HG03354 (cell line): ENCODE results near the gene FBXW2.
"Not testable (repeated sequence)": the region's sequence is repeated elsewhere in the genome, so short reads cannot be mapped to it uniquely, and the experiment has no call there.

Experiments used
- ATAC-seq: cut with Tn5 transposase; IDR thresholded peaks from one replicate; pipeline ENCODE4 v1.9.1; 2021; ENCODE audit warnings: mild to moderate bottlenecking; ENCODE audit not compliant: unreplicated experiment, poor library complexity, severe bottlenecking

Gene FBXW2, protein sequence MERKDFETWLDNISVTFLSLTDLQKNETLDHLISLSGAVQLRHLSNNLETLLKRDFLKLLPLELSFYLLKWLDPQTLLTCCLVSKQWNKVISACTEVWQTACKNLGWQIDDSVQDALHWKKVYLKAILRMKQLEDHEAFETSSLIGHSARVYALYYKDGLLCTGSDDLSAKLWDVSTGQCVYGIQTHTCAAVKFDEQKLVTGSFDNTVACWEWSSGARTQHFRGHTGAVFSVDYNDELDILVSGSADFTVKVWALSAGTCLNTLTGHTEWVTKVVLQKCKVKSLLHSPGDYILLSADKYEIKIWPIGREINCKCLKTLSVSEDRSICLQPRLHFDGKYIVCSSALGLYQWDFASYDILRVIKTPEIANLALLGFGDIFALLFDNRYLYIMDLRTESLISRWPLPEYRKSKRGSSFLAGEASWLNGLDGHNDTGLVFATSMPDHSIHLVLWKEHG

DNA sequence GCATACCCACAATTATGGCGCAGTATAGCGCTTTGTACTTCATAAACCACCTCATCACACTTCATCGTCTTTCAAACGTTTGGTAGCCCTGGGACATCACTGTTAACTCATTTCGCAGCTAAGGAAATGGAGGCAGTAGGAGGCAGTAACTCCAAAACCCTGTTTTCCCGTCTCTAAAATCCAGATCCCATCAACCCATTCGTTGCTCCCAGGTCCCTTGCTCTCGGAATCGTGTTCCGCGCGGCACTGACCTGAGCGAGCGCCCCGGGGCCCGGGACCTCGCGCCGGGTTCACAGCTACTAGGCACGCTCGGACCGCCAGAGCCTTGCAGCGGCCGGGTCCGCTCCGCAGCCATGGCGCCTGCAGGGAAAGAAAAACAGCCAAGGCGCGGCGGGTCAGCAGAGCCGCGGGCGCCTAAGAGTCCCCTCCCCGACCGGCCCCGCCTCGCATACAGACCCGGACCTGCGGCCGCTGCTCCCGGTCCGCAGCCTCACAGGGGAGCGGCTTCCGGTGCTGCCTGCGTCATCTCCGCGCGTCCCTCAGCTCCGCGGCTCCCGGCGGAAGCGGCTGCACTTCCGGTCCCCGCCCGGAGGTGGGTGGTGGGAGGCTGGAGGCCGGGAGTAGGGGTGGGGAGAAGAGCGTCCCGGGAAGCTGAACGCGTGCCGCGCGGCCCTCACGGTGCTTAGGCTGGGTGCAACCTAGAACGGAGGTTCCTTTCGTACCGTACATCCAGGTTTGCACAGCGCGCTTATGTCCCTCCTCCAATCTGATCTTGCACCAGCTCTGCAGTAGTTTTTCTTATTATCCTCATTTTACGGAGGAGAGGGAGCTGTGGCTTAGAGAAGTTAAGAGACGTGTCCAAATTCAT lies at the start of gene FBXW2:
TSS of gene FBXW2 (minus strand) at position 519 of the 868 bp plus-strand sequence. CDS start 5,158 bp downstream, outside the sequence.
- ATAC-seq, result peak; percentile 94

DNA sequence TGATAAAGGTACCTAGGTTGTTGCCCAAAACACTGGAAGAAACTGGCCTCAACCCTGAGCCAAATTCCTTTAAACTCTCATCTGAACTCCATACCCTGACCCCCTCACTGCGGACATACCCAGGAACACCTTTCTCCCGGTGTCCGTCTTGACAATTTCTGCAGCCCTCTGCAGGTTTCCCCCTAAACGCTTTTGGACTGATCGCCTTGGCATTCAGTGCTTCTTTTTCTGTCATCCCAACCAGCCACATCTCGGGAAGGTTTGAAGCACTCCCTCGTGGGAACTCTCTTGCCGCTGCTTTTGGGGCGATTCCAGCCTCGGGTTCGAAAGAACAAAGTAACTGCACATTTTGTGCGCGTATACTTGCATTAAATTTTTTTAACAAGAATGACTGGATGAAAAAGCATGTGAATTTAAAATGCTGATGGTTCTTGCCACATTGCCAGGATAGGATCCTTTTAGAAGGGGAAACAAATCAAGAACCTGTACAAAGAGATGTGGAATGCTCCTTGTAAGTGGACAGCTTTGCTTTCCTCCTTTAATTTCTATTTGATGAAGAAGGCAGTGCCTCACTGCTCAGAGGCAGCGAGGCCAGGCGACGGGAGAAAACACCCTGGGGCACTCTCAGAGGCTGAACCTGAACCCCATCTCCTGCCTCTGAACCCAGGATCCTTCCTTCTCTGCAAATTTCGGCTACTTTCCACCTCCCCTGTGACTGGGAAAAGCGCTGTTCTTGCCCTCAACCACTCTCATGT lies 48.9 kb upstream of the FBXW2 start:
- peak; percentile 18 for ATAC-seq

DNA sequence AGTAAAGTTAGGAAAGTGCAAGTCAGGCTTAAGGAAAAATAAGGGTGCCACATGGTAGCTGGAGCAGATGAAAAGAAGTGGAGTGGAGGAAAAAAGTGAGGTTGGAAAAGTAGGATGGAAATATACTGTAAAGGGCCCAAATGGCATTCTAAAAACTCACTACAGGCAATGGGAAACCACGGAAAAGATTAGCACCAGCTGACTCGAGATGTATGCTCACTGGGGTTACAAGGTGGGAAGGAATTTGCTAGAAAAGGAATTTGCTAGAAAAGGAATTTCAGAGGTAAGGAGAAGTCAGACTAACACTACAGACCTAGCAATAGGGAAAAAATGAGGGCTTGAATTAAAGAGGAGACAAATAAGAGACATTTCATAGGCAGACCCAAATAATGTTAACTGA lies 45.9 kb upstream of the FBXW2 start:
- no peak for ATAC-seq

DNA sequence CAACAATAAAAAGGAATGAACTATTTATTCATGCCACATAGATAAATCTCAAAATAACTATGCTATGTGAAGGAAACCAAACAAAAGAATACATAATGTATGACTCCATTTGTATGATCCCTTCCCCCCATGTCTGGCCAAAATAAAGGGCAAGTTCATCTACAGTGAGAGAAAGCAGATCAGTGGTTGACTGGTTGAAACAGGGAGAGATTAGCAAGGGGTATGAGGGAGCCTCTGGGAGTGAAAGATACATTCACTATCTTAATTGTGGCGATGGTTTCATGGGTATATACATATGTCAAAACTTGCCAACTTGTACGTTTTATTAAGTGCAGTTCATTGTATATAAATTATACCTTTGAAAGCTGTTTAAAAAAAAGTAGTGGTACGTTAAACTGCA lies 44.7 kb upstream of the FBXW2 start:
- no peak for ATAC-seq

DNA sequence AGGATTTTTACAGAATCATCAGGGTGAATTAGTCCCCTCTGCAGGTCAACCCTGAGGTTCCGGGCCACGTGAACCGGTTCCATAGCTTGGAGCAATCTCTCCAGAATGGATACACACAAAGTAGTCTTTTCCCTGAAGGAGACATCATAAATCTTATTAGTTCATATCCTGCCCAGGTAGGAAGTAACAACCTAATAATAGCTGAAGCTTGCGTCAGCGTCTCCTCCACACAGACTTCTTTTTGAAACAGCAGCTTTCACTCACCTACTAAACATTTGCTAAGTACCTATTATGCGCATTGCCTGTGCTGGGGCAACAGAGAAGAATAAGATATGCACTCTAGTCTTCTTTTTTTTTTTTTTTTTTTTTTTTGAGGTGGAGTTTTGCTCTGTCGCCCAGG lies 40.1 kb upstream of the FBXW2 start:
- no peak for ATAC-seq

DNA sequence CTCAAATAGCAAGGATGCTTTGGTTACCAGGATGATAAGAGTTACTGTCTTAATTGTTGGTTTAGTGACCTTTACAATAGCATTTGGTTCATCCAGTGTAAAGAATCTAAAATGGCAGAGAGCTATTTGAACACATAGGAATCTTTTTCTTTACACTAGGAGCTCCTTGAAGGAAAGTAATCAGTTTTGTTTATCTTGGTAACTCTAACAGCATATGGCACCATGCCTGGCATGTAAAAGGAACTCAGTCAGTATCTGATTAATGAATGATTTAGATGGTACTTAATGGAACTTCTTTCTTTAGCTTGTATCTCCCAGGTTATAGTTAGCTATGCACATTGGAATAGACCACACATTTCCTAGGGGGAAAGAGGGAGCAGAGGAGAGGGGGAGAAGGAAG lies 39.6 kb upstream of the FBXW2 start:
- no peak for ATAC-seq

DNA sequence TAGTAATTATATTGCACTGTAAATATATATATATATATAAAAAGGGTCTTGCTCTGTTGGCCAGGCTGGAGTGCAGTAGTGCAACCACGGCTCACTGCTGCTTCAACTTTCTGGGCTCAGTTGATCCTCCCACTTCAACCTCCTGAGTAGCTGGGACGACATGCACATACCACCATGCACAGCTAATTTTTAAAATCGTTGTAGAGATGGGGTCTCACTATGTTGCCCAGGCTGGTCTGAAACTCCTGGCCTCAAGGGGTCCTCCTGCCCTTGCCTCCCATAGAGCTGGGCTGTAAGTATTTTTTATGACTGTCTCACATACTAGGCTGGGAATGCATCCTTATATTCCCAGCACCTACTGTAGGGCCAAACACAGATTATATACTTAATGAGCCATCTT lies 37.6 kb upstream of the FBXW2 start:
- ATAC-seq, result no peak

DNA sequence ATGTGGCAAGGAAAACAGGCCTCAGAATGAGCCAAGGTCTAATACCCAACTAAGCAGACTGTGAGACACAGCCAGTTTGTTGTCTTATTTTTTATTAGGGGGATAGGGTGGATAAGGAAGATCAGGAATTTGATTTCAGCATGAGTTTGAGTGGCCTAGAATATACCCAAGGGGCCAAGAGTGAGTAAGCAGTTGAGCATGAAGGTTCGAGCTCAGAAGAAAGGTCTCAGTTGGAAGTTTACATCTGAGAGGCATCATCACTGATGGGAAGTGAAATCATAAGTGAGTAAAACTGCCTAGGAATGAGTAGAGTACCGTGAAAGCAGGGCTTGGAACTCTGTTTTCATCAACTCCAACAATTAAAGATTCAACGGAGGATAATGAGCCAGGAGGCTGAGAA lies 36.9 kb upstream of the FBXW2 start:
- no peak for ATAC-seq

DNA sequence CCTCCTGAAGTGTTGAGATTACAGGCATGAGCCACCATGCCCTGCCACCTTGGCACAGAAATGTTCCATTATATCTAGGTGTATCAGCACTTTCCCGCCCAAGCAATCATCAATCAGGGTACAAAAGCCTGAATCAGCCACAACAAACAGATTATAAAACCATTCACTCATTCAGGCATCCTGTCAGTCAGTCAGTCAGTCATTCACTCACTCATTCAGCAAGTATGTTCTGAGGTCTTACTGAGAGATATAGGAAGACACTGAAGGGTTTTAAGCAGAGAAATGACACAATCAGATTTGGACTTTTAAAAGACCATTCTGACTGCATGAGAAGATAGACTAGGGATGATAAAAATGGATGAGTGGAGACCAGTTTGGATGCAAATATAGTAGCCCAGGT lies 36.4 kb upstream of the FBXW2 start:
- ATAC-seq, result no peak

DNA sequence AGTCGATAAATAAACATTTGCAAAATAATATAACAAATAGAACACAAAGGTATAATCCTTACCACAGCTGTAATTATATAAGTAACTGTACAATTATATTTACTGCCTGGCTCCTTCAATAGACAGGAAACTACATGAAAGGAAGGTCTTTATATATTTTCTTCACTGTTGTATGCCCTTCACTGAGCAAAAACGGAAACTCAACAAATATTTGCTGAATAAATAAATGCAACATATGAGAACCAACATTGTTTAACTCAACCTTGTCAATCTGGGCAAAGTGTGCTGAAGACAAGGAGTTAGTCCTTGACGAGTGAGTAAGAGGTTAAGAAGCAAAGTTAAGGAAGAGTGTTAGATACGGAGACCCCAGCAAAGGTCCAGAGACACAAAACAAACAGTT lies 26.9 kb upstream of the FBXW2 start:
- no peak for ATAC-seq

DNA sequence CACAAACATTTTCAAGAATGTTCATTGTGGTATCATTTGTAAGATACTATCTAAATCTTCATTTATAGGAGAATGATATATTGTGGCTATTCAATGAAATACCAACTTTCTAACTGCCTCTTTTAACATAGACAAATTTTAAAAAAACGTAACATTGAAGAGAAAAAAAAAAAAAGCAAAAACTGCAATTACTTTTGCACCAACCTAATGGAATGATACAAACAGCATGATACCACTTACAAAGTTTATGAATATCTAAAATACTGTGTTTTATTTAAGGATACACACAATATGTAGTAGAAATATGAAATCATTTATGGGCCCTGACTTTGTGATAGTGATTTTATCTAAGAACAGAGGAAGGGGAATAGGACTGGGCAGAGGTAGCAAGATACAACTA lies 25.4 kb upstream of the FBXW2 start:
- no peak for ATAC-seq

DNA sequence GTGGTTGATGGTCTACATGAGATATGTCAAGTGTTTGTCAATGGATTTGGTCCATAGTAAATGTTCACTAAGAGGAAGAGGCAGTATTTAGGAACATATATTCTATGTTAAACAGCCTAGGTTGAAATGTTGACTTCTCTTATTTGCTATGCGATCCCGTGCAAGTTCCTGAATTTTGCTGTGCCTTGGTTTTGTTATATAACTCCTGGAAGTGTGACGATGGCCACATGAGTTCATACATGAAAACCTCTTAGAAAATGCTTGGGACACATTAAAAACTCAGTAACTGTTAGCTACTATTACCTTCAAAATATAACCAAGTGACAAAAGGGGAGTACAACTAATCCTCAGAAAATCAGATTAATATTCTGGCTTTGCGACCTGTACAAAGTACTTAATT lies 21.9 kb upstream of the FBXW2 start:
- ATAC-seq, result no peak

DNA sequence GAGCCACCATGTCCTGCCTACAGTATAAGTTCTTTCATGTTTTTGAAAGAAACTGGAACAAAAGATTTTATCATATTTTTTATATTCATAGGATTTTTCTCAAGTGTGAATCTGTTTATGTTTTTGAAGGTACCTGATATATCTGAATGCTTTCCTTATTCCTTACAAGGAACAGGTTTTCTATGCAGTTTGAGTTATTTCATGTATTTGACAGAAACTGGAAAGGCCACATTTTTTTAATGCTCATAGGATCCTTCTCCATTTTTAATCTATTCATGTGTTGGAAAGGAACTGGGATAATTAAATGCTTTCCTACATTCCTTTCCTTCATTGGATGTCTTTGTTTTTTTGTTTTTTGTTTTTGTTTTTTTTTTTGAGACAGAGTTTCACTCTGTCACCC lies 15.7 kb upstream of the FBXW2 start:
- no peak for ATAC-seq

DNA sequence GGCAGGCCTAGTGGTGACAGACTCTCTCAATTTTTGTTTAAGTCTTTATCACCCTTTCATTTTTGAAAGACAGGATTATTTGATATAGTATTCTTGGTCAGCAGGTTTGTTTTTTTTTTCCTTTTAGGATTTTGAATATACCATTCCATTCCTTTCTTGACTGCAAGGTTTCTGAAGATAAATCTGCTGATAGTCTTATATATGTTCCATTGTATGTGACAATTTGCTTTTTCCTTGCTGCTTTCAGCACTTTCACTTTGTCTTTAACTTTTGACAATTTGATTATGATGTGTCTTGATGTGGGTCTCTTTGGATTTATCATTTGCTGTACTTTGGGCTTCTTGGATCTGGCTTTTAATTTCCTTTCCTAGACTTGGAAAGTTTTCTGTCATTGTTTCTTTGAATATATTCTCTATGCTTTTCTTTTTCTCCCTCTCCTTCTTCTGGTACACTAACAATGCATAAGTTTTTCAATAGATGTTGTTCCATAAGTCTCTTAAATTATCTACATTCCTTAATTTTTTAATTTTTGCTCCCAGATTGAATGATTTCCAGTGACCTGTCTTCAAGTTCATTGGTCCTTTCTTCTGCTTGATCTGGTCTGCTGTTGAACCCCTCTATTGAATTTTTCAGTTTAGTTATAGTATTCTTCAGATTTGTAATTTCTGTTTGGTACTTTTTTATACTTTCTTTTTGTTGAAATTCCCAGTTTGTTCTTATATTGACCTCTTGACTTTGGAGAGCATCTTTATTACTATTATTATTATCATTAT lies 14.6 kb upstream of the FBXW2 start:
- no peak for ATAC-seq

DNA sequence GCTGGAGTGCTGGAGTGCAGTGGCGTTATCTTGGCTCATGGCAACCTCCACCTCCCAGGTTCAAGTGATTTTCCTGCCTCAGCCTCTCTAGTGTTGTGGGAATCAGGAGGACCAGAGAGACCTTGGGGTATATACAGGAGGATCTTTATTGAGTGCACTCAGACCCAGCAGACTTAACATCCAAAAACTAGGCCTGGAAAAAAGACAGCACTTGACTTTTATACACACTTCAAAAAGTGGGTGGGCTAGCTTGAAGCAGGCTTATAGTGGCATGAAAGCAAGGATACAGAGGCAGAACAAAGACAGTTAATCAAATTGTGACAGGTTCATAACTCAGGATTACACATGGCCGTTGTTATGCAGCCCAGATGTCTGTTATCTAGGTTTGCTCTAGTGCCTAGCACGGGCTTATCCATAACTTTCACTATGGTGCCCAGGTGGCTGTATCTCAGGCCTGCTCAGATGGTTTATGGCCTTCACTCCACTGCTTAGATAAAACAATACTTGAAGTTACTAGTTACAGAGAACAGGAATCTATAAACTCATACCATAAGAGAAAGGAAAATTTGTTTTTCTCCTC lies 11.7 kb upstream of the FBXW2 start:
- not testable (repeated sequence) for ATAC-seq

DNA sequence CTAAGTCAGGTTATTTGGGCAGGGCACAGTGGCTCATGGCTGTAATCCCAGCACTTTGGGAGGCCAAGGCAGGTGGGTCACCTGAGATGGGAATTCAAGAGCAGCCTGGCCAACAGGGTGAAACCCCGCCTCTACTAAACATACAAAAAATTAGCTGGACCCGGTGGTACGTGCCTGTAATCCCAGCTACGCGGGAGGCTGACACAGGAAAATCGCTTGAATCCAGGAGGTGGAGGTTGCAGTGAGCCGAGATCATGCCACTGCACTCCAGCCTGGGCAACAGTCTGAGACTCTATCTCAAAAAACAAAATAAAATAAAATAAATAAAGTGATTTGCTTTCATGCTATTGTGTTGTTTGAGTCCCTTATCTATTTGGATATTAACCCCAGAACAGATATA lies 8.2 kb upstream of the FBXW2 start:
- ATAC-seq, result no peak

DNA sequence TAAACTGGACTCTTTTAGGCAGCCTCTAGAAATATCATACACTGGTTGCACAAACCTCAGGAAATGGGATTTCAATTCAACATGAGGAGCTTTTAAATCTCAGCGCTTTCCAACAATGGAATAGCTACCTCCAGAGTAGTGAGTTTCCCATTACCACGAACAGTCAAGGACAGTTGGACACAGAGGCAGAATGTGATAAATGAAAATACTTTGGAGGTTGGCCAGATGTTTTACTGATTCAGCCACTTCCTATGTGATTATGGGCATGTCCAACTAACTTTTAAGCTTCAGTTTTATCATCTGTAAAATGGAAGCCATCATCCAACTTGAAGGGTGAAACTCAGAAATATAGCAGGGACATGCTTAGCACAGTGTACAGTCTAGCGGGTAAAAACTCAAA lies 2.1 kb downstream of the FBXW2 start:
- no peak for ATAC-seq

DNA sequence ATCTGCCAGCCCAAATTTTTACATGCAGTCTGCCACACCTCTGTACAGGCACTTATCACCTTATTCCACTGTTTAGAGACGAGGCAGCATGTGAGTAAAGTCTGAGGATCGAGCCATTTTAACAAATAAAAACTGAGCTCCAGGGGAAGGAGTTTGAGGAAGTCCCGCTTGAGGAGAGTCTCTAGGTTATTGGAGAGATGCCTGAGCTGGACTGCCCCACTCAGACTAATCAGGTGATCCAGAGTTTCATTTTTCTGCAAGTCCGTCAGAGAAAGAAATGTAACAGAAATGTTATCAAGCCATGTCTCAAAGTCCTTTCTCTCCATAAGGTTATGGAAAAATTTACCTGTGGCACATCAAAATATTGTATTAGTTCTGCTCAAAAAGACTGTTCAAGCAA lies 5.3 kb downstream of the FBXW2 start:
- ATAC-seq, result no peak

DNA sequence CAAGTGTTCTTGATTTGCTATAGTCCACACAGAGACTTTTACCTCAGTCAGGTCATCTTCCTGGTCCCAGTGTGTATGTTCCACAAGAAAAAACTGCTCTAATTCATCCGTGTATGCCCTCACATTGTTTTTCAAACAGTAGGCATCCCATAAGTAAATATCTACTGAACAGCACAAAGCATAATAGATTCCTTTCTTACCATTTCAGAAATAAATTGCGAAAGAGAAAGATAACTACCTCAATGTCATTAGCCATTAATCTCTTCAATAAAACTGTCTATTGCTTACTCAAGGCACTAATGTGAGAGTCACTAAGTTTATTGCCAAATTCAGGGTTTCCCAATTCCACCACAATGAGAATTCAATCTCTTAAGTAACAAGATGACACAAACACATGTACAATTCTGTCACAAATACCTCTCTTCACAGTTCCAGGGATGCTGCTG lies 9.6 kb downstream of the FBXW2 start:
- no peak for ATAC-seq
